CD4-positive, alpha-beta T cell (primary cell): ENCODE data around the gene MTIF3. TPM values are rescaled to one million over a fixed set of nuclear protein-coding genes. Genes with fewer than 3 reads are reported as not detected.

ENCODE experiments used
- ATAC-seq: fragments of 200-7000 bp; cut with Tn5 transposase; one replicate; pipeline ENCODE4 v1.10.0; 2022; ENCODE audit warnings: mild to moderate bottlenecking; ENCODE audit not compliant: poor library complexity
- CTCF ChIA-PET: fragments of 350-600 bp; sonication (Branson Sonifier 250); formaldehyde crosslinking; loops from one replicate; lab custom pipeline; 2021; ENCODE audit warnings: antibody characterized with exemption, inconsistent platforms; lab: Charles Lee
- POLR2A ChIA-PET: fragments of 350-600 bp; sonication (Branson Sonifier 250); formaldehyde crosslinking; loops from one replicate; lab custom pipeline; 2021; ENCODE audit warnings: antibody characterized with exemption, inconsistent platforms; lab: Charles Lee
- DNase-seq, 14 experiments: peaks; one replicate each; pipeline ENCODE4 v3.0.0-alpha.2; 2013 to 2020; ENCODE audit warnings: mixed read lengths in 2 of 14
- H3K27ac ChIP-seq, 2 donors: one replicate each; pipeline versions ENCODE4 v1.5.1 to v1.7.0; 2013; ENCODE audit warnings: low read length in 2 of 2, low read depth in 1 of 2, mild to moderate bottlenecking in 1 of 2
- H3K27me3 ChIP-seq, 2 experiments: 1 replicate in 1 of 2; 2 replicates in 1 of 2; pipeline versions ENCODE4 v1.6.1 to v1.7.0; 2013; ENCODE audit warnings: low read length in 2 of 2, control low read depth in 1 of 2, mild to moderate bottlenecking in 1 of 2, moderate library complexity in 1 of 2; ENCODE audit not compliant: insufficient read depth in 2 of 2, control insufficient read depth in 1 of 2
- H3K36me3 ChIP-seq: one replicate; pipeline ENCODE4 v1.6.1; 2013; ENCODE audit warnings: low read length, control low read depth; ENCODE audit not compliant: insufficient read depth
- H3K4me1 ChIP-seq: one replicate; pipeline ENCODE4 v1.6.1; 2013; ENCODE audit warnings: low read length, control low read depth; ENCODE audit not compliant: insufficient read depth
- H3K4me3 ChIP-seq: one replicate; pipeline ENCODE4 v1.5.1; 2013; ENCODE audit warnings: mild to moderate bottlenecking, low read length, moderate library complexity
- H3K9me3 ChIP-seq, 2 experiments: 1 replicate in 1 of 2; 2 replicates in 1 of 2; pipeline versions ENCODE4 v1.6.1 to v1.7.0; 2013; ENCODE audit warnings: low read length in 2 of 2, mild to moderate bottlenecking in 2 of 2, control low read depth in 1 of 2, moderate library complexity in 1 of 2; ENCODE audit not compliant: control insufficient read depth in 1 of 2, insufficient read depth in 1 of 2
- H3K27ac Mint-ChIP-seq: one replicate; pipeline ENCODE4 v1.8.0; 2020; ENCODE audit warnings: mixed read lengths
- H3K27me3 Mint-ChIP-seq: one replicate; pipeline ENCODE4 v1.8.0; 2021; ENCODE audit warnings: mixed read lengths
- H3K36me3 Mint-ChIP-seq: one replicate; pipeline ENCODE4 v1.8.0; 2021; ENCODE audit warnings: low read depth, mixed read lengths
- H3K4me1 Mint-ChIP-seq: one replicate; pipeline ENCODE4 v1.8.0; 2021; ENCODE audit warnings: low read depth, mixed read lengths
- H3K4me3 Mint-ChIP-seq: one replicate; pipeline ENCODE4 v1.8.0; 2020; ENCODE audit warnings: mild to moderate bottlenecking, mixed read lengths
- H3K9me3 Mint-ChIP-seq: one replicate; pipeline ENCODE4 v1.8.0; 2020; ENCODE audit warnings: mixed read lengths
- CTCF ChIP-seq: fragments of 200-600 bp; IDR thresholded peaks from one replicate; pipeline ENCODE4 v1.8.0; 2022; ENCODE audit warnings: antibody characterized with exemption, mild to moderate bottlenecking
- intact Hi-C, 2 experiments: fragments of 100-400 bp; cut with DNase I in 1 of 2; cut with micrococcal nuclease in 1 of 2; formaldehyde crosslinking; loops; one replicate each; pipeline versions ENCODE4 v1.15.1 to v1.9.0; 2023 to 2025; cut with DNase I, micrococcal nuclease
- total RNA-seq, 174 experiments: library from RNA in 2 of 174; stranded (reverse) in 2 of 174; gene quantifications; one replicate each; pipeline ENCODE4 v1.2.3 and lab custom pipeline; 2021 to 2026

MTIF3 gene
- total RNA-seq, 2 experiments from 2014 or later: 13.6 to 14.5 TPM

- H3K27me3 ChIP-seq: no peaks in the 10 kb centered on the region
- no peak overlapping the region for H3K4me3 Mint-ChIP-seq
- no peaks in the 10 kb centered on the region for H3K4me1 ChIP-seq
- DNase-seq (no peak), ATAC-seq (no peak)
- no peak for TF ChIP-seq CTCF
- H3K9me3 ChIP-seq: no peaks in the 10 kb centered on the region
- H3K4me1 Mint-ChIP-seq: no peaks in the 10 kb centered on the region
- no peaks in the 10 kb centered on the region for H3K27me3 Mint-ChIP-seq
- intact Hi-C loops: no loop called here
- no peaks in the 10 kb centered on the region for H3K9me3 Mint-ChIP-seq
- CTCF ChIA-PET: no interaction called here
- no peak overlapping the region for H3K27ac ChIP-seq
- POLR2A ChIA-PET: no interaction called here
- H3K4me3 ChIP-seq: no peak overlapping the region
- H3K36me3 ChIP-seq: no peaks in the 10 kb centered on the region
- H3K36me3 Mint-ChIP-seq: no peaks in the 10 kb centered on the region
- H3K27ac Mint-ChIP-seq: no peak overlapping the region
Observed at GRCh38 chr13:27391471-27391870, 58.9 kb downstream of the MTIF3 start.

DNA sequence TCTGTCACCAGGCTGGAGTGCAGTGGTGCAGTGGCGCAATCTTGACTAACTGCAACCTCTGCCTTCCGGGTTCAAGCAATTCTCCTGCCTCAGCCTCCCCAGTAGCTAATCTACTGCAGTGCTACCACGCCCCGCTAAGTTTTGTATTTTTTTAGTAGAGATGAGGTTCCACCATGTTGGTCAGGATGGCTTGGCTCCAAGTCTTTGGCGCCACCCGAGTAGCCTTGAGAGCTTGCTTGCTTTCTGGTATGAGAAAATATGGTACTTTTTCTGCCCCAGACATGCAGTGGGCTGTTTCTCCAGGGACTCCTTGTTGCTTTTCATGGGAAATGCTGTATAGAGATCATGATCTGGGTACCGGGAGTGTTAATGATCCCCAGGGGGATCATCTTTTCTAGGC is 60.5 kb downstream of the MTIF3 start:
- intact Hi-C loops: no loop called here
- Mint-ChIP-seq H3K36me3 (no peaks in the 10 kb centered on the region), H3K27ac (no peak overlapping the region), H3K27me3 (no peaks in the 10 kb centered on the region), H3K4me1 (no peaks in the 10 kb centered on the region), H3K4me3 (no peak overlapping the region), H3K9me3 (no peaks in the 10 kb centered on the region)
- Histone ChIP-seq H3K4me3 (no peak overlapping the region), H3K9me3 (no peaks in the 10 kb centered on the region), H3K27ac (no peak overlapping the region), H3K27me3 (no peaks in the 10 kb centered on the region), H3K4me1 (no peaks in the 10 kb centered on the region), H3K36me3 (no peaks in the 10 kb centered on the region)
- no peak for TF ChIP-seq CTCF
- ChIA-PET CTCF (interaction anchor here (0.7 kb wide), 1 partner anchor 14 kb away, joined by 5 read pairs; no protein-coding TSS in a partner anchor), POLR2A (no interaction called here)
- DNase-seq (no peak), ATAC-seq (no peak)

- Histone ChIP-seq H3K36me3 (no peaks in the 10 kb centered on the region), H3K9me3 (no peaks in the 10 kb centered on the region), H3K27me3 (no peaks in the 10 kb centered on the region), H3K27ac (no peak overlapping the region), H3K4me3 (no peak overlapping the region), H3K4me1 (no peaks in the 10 kb centered on the region)
- Mint-ChIP-seq H3K36me3 (no peaks in the 10 kb centered on the region), H3K27ac (no peak overlapping the region), H3K9me3 (no peaks in the 10 kb centered on the region), H3K4me1 (no peaks in the 10 kb centered on the region), H3K4me3 (no peak overlapping the region), H3K27me3 (peaks cover 4% of the 10 kb centered on the region)
- intact Hi-C loops: no loop called here
- no peak for ATAC-seq
- ChIA-PET POLR2A (no interaction called here), CTCF (no interaction called here)
- TF ChIP-seq CTCF: no peak
- DNase-seq: no peak
Observed at GRCh38 chr13:27388241-27388640, 62.1 kb downstream of the MTIF3 start.

Other genes with a start within 250 kb of the MTIF3 start
- 1,000 to 10,000 TPM; 2,736 to 2,941 TPM for gene RPL21, start 199.0 kb downstream of the MTIF3 start, total RNA-seq
- gene RASL11A, start 179.7 kb downstream of the MTIF3 start, total RNA-seq: 1 to 10 TPM; 2.9 to 4.7 TPM
- gene GTF3A, start 25.9 kb downstream of the MTIF3 start, total RNA-seq: 100 to 1,000 TPM; 129 to 132 TPM
- 1 to 10 TPM; 3.5 to 3.9 TPM for gene LNX2, start 170.0 kb upstream of the MTIF3 start, total RNA-seq
- gene POLR1D, start 171.3 kb upstream of the MTIF3 start, total RNA-seq: 100 to 1,000 TPM; 197 to 200 TPM